ENCODE results near the gene ACKR3.

The ACKR3 gene

GRCh38 chr2:236550290-236550689 lies 19.3 kb upstream of the ACKR3 start:
- no peak for DNase-seq

GRCh38 chr2:236550701-236551465 lies 18.7 kb upstream of the ACKR3 start:
- DNase-seq, result no peak

- DNase-seq, result no peak
Measured at GRCh38 chr2:236551471-236552211, 18.0 kb upstream of the ACKR3 start.

- no peak for DNase-seq
Measured at GRCh38 chr2:236552212-236552542, 17.4 kb upstream of the ACKR3 start.

GRCh38 chr2:236552581-236553363 lies 16.9 kb upstream of the ACKR3 start:
- DNase-seq, result no peak

GRCh38 chr2:236553522-236553921 lies 16.1 kb upstream of the ACKR3 start:
- DNase-seq, result no peak

GRCh38 chr2:236554629-236555282 lies 14.9 kb upstream of the ACKR3 start:
- no peak for DNase-seq

GRCh38 chr2:236555481-236555880 lies 14.1 kb upstream of the ACKR3 start:
- no peak for DNase-seq

- DNase-seq, result no peak
Measured at GRCh38 chr2:236557306-236558030, 12.2 kb upstream of the ACKR3 start.

- no peak for DNase-seq
Measured at GRCh38 chr2:236558036-236558435, 11.6 kb upstream of the ACKR3 start.

- no peak for DNase-seq
Measured at GRCh38 chr2:236558993-236559978, 10.3 kb upstream of the ACKR3 start.

GRCh38 chr2:236561874-236562273 lies 7.8 kb upstream of the ACKR3 start:
- DNase-seq, result no peak

GRCh38 chr2:236562434-236562833 lies 7.2 kb upstream of the ACKR3 start:
- no peak for DNase-seq

GRCh38 chr2:236563953-236564352 lies 5.7 kb upstream of the ACKR3 start:
- DNase-seq, result no peak

GRCh38 chr2:236565212-236565611 lies 4.4 kb upstream of the ACKR3 start:
- DNase-seq, result no peak

GRCh38 chr2:236565879-236566402 lies 3.7 kb upstream of the ACKR3 start:
- no peak for DNase-seq

GRCh38 chr2:236566596-236566995 lies 3.0 kb upstream of the ACKR3 start:
- no peak for DNase-seq

GRCh38 chr2:236568068-236568921 lies 1.3 kb upstream of the ACKR3 start:
- no peak for DNase-seq

- DNase-seq, result no peak
Measured at GRCh38 chr2:236568922-236569572, 578 bp upstream of the ACKR3 start.
